DMS153 (cell line): ENCODE measurements around the gene MRPL11.

ENCODE experiments used
- DNase-seq: peaks from one replicate; lab custom pipeline; 2025; lab: John Stamatoyannopoulos, UW

MRPL11 gene

GRCh38 chr11:66388780-66389386 is 49.8 kb downstream of the MRPL11 start:
- peak; percentile 49 for DNase-seq

DNA sequence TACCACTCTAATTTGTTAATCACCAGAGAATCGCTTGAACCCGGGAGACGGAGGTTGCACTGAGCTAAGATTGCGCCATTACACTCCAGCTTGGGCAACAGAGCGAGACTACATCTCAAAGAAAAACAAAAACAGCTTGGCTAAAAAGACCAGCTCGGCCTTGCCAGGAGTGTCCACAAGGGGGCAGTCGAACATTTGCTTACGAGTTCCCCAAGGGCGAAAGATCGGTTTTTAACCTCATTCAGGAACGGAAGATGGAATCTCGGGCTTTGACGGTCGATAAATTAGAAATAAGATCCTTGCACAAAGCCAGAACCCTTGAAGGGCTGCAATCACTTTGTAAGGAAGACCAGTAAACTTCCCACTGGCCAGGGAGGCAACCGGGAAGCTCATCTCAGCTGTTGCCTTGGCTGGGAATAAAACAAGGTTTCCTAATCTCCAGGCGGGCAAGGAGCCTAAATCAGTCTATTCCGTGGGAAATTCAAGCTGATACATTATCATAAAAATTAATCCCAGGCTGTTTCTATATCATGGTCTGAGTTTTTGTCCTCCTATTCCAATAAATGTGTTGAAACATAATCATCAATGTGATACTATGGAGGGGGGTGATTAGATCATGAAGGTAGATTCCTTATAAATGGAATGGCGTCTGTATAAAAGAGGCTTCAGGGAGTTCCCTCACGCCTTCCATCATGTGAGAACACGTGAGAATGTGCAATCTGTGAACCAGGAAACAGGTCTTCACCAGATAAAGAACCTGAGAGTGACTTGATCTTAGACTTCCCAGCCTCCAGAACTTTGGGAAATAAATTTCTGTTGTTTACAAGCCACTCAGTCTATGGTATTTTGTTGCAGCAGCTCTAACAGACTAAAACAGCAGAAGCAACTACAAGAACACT is 52.2 kb downstream of the MRPL11 start:
- peak; percentile 76 for DNase-seq
